BJ (cell line): ENCODE data around the gene NOL4. TPM values are rescaled to one million over a fixed set of nuclear protein-coding genes. Genes with fewer than 3 reads are reported as not detected.

Experiments
- CTCF ChIA-PET: fragments of 350-600 bp; formaldehyde crosslinking; extraction: SDS; loops from one replicate; lab custom pipeline; 2021; ENCODE audit warnings: antibody characterized with exemption, inconsistent platforms; lab: Yijun Ruan, JAX
- POLR2A ChIA-PET: fragments of 300-600 bp; sonication (Branson Sonifier 250); formaldehyde crosslinking; extraction: SDS; loops from one replicate; lab custom pipeline; 2021; ENCODE audit warnings: antibody characterized with exemption; lab: Charles Lee
- DNase-seq: peaks from one replicate; pipeline ENCODE4 v3.0.0-alpha.2; 2011; ENCODE audit warnings: low read depth
- H3K27me3 ChIP-seq: 2 replicates; pipeline ENCODE4 v1.6.0; 2011; ENCODE audit warnings: low read length; ENCODE audit not compliant: control insufficient read depth, insufficient read depth
- H3K36me3 ChIP-seq: 2 replicates; pipeline ENCODE4 v1.5.1; 2011; ENCODE audit warnings: low read length; ENCODE audit not compliant: control insufficient read depth, insufficient read depth
- H3K4me3 ChIP-seq: 2 replicates; pipeline ENCODE4 v1.5.1; 2011; ENCODE audit warnings: low read depth, mild to moderate bottlenecking, control low read depth, low read length
- polyA plus RNA-seq: library from polyadenylated mRNA; depleted of rRNA; stranded (reverse); fragments of >200 nt; gene quantifications from 2 replicates; pipeline ENCODE4 v1.2.3, GENCODE V29; 2011
- TF ChIP-seq, protein P1 (sequence below): IDR thresholded peaks from 2 replicates; pipeline ENCODE4 v1.5.1; 2011; ENCODE audit warnings: low read depth, mild to moderate bottlenecking, control low read depth, inconsistent platforms, low read length, moderate library complexity; ENCODE audit not compliant: insufficient read depth

The NOL4 gene
- polyA plus RNA-seq, 1 experiment, result not detected

DNA sequence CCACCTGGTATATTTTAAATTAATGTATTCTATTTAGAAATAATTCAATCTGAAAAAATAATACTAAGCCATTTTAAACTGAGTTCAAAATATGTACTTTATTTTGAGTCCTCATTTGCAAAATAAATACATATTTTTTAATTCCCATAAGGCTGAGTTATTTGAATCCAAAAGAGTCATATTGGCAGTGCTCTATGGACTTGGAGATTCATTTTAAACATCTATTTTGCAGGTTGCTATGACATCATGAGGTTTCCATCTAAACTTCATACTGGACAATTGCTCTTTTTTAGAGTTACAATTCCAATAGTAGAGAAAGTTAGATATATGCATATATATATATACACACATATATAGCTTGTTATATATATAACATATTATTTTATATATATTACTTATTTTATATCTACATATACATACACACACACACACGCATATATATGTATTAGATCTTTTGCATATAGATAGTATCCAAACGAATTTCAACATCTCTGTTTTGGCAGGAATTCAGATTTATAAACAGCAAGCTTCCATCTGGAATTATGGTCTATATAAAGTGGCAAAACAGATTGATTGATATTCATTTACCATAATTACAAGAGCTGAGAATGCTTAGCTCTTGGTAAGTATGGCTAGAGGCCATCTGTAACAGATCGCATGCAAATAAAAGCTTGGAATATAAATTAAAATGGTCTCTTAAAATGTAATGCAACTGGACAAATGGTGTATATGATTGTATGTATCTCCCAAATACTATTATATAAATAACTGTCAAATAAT lies 34.9 kb downstream of the NOL4 start:
- Histone ChIP-seq H3K4me3 (no peak overlapping the region), H3K36me3 (no peaks in the 10 kb centered on the region), H3K27me3 (no peaks in the 10 kb centered on the region)
- CTCF ChIA-PET, result no interaction called here
- TF ChIP-seq, protein P1, sequence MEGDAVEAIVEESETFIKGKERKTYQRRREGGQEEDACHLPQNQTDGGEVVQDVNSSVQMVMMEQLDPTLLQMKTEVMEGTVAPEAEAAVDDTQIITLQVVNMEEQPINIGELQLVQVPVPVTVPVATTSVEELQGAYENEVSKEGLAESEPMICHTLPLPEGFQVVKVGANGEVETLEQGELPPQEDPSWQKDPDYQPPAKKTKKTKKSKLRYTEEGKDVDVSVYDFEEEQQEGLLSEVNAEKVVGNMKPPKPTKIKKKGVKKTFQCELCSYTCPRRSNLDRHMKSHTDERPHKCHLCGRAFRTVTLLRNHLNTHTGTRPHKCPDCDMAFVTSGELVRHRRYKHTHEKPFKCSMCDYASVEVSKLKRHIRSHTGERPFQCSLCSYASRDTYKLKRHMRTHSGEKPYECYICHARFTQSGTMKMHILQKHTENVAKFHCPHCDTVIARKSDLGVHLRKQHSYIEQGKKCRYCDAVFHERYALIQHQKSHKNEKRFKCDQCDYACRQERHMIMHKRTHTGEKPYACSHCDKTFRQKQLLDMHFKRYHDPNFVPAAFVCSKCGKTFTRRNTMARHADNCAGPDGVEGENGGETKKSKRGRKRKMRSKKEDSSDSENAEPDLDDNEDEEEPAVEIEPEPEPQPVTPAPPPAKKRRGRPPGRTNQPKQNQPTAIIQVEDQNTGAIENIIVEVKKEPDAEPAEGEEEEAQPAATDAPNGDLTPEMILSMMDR, result no peak
- POLR2A ChIA-PET, result no interaction called here
- no peak for DNase-seq
